GM12878 (cell line): ENCODE measurements around the gene BFSP2. TPM values are rescaled to one million over a fixed set of nuclear protein-coding genes. Genes with fewer than 3 reads are reported as not detected.

Experiments used
- BHLHE40 ChIP-seq, 2 experiments: fragments of 450-650 bp in 1 of 2; IDR thresholded peaks; 2 replicates each; pipeline ENCODE4 v1.6.1; 2011 to 2017; ENCODE audit warnings: low read depth in 2 of 2, borderline replicate concordance in 1 of 2, improper control_type of control experiment in 1 of 2, low read length in 1 of 2, mild to moderate bottlenecking in 1 of 2
- CREB1 ChIP-seq: IDR thresholded peaks from 2 replicates; pipeline ENCODE4 v1.6.1; 2012; ENCODE audit warnings: low read depth, mild to moderate bottlenecking, inconsistent platforms
- DPF2 ChIP-seq: fragments of 450-650 bp; IDR thresholded peaks from 2 replicates; pipeline ENCODE4 v1.6.1; 2017; ENCODE audit warnings: mild to moderate bottlenecking
- EED ChIP-seq: sonication (generic); IDR thresholded peaks from 2 replicates; pipeline ENCODE4 v1.6.1; 2016; ENCODE audit warnings: antibody characterized with exemption, low read depth
- GATAD2B ChIP-seq: fragments of 450-650 bp; conservative IDR thresholded peaks from 2 replicates; pipeline ENCODE4 v1.6.1; 2017; ENCODE audit warnings: low read depth, mild to moderate bottlenecking, moderate library complexity
- KAT2A ChIP-seq: conservative IDR thresholded peaks from 2 replicates; pipeline ENCODE4 v1.6.1; 2011; ENCODE audit warnings: low read depth, low read length; ENCODE audit not compliant: control insufficient read depth
- NFIC ChIP-seq: IDR thresholded peaks from 2 replicates; pipeline ENCODE4 v1.6.1; 2012; ENCODE audit warnings: low read depth, mild to moderate bottlenecking, inconsistent platforms, low read length, moderate library complexity
- NFYA ChIP-seq: IDR thresholded peaks from 2 replicates; pipeline ENCODE4 v1.6.1; 2011; ENCODE audit warnings: low read depth, mild to moderate bottlenecking, low read length, improper control_type of control experiment, borderline replicate concordance
- PAX5 ChIP-seq: IDR thresholded peaks from 2 replicates; pipeline ENCODE4 v1.6.1; 2011; ENCODE audit warnings: low read depth, low read length, borderline replicate concordance
- POLR2A ChIP-seq: IDR thresholded peaks from 2 replicates; pipeline ENCODE4 v1.6.1; 2011; ENCODE audit warnings: low read depth, mild to moderate bottlenecking, low read length
- POLR2AphosphoS5 ChIP-seq: IDR thresholded peaks from 2 replicates; pipeline ENCODE4 v1.6.1; 2011; ENCODE audit warnings: mild to moderate bottlenecking, low read length, inconsistent platforms
- RBBP5 ChIP-seq: fragments of 200-600 bp; sonication (generic); conservative IDR thresholded peaks from 2 replicates; pipeline ENCODE4 v1.6.1; 2016
- RUNX3 ChIP-seq: IDR thresholded peaks from 2 replicates; pipeline ENCODE4 v1.6.1; 2012; ENCODE audit warnings: low read length, inconsistent platforms
- SIN3A ChIP-seq: IDR thresholded peaks from 2 replicates; pipeline ENCODE4 v1.6.1; 2012; ENCODE audit warnings: low read depth, low read length, improper control_type of control experiment
- STAT3 ChIP-seq: IDR thresholded peaks from 2 replicates; pipeline ENCODE4 v1.6.1; 2011; ENCODE audit warnings: low read depth, low read length, improper control_type of control experiment
- WRNIP1 ChIP-seq: IDR thresholded peaks from 2 replicates; pipeline ENCODE4 v1.6.1; 2011; ENCODE audit warnings: low read depth, low read length, improper control_type of control experiment, borderline replicate concordance
- YBX1 ChIP-seq: fragments of 450-650 bp; IDR thresholded peaks from 2 replicates; pipeline ENCODE4 v1.6.1; 2016; ENCODE audit warnings: antibody characterized with exemption
- ZBED1 ChIP-seq: IDR thresholded peaks from 2 replicates; pipeline ENCODE4 v1.6.1; 2016; ENCODE audit warnings: borderline replicate concordance
- polyA plus RNA-seq, 11 experiments: library from polyadenylated mRNA; depleted of rRNA in 4 of 11; unstranded in 6 of 11; stranded (reverse) in 5 of 11; fragments of >200 nt; fragmentation: Nextera tagmentation in 4 of 11; fragmentation: Illumina TruSeq in 1 of 11; extraction: Ambion mirVana in 4 of 11; extraction: Trizol in 1 of 11; gene quantifications; 1 replicate in 1 of 11; 2 replicates in 10 of 11; pipeline versions ENCODE4 v1.2.1 to v1.2.3, GENCODE V29; 2011 to 2016; ENCODE audit warnings: inconsistent platforms in 2 of 11, missing spikeins in 2 of 11, low read depth in 1 of 11
- total RNA-seq, 4 experiments: library from RNA; depleted of rRNA in 3 of 4; stranded (reverse); fragments of >200 nt in 3 of 4; fragmentation: Illumina TruSeq in 1 of 4; extraction: Trizol in 1 of 4; gene quantifications; 2 replicates each; pipeline versions ENCODE4 v1.2.1 to v1.2.3, GENCODE V29; 2013 to 2021
- TF ChIP-seq, protein P1 (sequence below): fragments of 450-650 bp; formaldehyde crosslinking; IDR thresholded peaks from 2 replicates; pipeline ENCODE4 v1.4.0; 2022; ENCODE audit warnings: mild to moderate bottlenecking, moderate library complexity
- TF ChIP-seq, protein P2 (sequence below): fragments of 450-650 bp; IDR thresholded peaks from 2 replicates; pipeline ENCODE4 v1.6.1; 2018; ENCODE audit warnings: borderline replicate concordance, mild to moderate bottlenecking; ENCODE audit not compliant: partially characterized antibody
- TF ChIP-seq, protein P3 (sequence below): fragments of 450-650 bp; IDR thresholded peaks from 2 replicates; pipeline ENCODE4 v1.6.1; 2016; ENCODE audit warnings: mild to moderate bottlenecking
- TF ChIP-seq, protein P4 (sequence below): IDR thresholded peaks from 2 replicates; pipeline ENCODE4 v1.6.1; 2011; ENCODE audit warnings: low read depth, low read length, improper control_type of control experiment, borderline replicate concordance

BFSP2 gene
- total and polyA plus RNA-seq, 10 of the 15 experiments (the other 5 are each of a cell fraction or from before 2014, with no cell fraction given): 1.5 to 20.4 (median 7.3) TPM

DNA sequence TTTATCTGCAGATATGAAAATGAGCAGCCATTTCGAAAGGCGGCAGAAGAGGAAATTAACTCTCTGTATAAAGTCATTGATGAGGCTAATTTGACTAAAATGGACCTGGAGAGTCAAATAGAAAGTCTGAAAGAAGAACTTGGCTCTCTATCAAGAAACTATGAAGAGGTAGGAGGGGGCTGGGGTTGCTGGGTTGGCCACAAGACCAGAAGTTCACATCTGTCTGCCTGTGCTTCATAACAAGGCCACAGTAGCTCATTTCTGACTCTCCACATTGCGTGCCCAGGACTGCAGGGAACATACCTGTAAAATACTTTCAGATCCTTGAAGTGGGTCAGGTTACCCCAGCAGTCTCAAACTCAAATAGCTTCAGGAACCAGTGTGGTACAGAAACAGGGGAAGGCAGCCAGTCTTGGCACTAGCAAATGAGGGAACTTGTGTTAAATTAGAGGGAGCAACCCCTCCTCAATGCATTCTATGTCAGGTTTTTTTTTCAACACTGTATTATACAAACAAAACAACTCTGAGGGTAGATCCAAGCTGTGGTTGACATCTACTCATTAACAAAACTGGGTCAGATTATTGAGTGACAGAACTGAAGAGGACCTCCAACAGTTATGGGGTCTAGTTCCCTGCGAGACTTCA, 48.7 kb downstream of the BFSP2 start (continued):
- no peak for TF ChIP-seq WRNIP1
- TF ChIP-seq GATAD2B: 0 out of 2 replicates have a peak, but pooled peaks have one; percentile 59
- peak; percentile 44; the same call in 1 of the 2 replicates for TF ChIP-seq POLR2AphosphoS5
- TF ChIP-seq RBBP5: no peak
- peak; percentile 97 for TF ChIP-seq NFIC
- no peak for TF ChIP-seq NFYA
- TF ChIP-seq, protein P1, sequence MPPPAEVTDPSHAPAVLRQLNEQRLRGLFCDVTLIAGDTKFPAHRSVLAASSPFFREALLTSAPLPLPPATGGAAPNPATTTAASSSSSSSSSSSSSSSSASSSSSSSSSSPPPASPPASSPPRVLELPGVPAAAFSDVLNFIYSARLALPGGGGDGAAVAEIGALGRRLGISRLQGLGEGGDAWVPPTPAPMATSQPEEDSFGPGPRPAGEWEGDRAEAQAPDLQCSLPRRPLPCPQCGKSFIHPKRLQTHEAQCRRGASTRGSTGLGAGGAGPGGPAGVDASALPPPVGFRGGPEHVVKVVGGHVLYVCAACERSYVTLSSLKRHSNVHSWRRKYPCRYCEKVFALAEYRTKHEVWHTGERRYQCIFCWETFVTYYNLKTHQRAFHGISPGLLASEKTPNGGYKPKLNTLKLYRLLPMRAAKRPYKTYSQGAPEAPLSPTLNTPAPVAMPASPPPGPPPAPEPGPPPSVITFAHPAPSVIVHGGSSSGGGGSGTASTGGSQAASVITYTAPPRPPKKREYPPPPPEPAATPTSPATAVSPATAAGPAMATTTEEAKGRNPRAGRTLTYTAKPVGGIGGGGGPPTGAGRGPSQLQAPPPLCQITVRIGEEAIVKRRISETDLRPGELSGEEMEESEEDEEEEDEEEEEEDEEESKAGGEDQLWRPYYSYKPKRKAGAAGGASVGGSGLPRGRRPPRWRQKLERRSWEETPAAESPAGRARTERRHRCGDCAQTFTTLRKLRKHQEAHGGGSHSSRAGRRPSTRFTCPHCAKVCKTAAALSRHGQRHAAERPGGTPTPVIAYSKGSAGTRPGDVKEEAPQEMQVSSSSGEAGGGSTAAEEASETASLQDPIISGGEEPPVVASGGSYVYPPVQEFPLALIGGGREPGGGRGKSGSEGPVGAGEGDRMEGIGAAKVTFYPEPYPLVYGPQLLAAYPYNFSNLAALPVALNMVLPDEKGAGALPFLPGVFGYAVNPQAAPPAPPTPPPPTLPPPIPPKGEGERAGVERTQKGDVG (CRISPR knock-in tag): no peak
- TF ChIP-seq PAX5: peak; percentile 93
- no peak for TF ChIP-seq KAT2A
- TF ChIP-seq YBX1: no peak
- no peak for TF ChIP-seq SIN3A
- TF ChIP-seq, protein P2, sequence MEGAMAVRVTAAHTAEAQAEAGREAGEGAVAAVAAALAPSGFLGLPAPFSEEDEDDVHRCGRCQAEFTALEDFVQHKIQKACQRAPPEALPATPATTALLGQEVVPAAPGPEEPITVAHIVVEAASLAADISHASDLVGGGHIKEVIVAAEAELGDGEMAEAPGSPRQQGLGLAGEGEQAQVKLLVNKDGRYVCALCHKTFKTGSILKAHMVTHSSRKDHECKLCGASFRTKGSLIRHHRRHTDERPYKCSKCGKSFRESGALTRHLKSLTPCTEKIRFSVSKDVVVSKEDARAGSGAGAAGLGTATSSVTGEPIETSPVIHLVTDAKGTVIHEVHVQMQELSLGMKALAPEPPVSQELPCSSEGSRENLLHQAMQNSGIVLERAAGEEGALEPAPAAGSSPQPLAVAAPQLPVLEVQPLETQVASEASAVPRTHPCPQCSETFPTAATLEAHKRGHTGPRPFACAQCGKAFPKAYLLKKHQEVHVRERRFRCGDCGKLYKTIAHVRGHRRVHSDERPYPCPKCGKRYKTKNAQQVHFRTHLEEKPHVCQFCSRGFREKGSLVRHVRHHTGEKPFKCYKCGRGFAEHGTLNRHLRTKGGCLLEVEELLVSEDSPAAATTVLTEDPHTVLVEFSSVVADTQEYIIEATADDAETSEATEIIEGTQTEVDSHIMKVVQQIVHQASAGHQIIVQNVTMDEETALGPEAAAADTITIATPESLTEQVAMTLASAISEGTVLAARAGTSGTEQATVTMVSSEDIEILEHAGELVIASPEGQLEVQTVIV: peak; percentile 25
- TF ChIP-seq, protein P3, sequence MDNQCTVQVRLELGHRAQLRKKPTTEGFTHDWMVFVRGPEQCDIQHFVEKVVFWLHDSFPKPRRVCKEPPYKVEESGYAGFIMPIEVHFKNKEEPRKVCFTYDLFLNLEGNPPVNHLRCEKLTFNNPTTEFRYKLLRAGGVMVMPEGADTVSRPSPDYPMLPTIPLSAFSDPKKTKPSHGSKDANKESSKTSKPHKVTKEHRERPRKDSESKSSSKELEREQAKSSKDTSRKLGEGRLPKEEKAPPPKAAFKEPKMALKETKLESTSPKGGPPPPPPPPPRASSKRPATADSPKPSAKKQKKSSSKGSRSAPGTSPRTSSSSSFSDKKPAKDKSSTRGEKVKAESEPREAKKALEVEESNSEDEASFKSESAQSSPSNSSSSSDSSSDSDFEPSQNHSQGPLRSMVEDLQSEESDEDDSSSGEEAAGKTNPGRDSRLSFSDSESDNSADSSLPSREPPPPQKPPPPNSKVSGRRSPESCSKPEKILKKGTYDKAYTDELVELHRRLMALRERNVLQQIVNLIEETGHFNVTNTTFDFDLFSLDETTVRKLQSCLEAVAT: peak; percentile 73; the same call in 1 of the 2 replicates
- peak; percentile 86; the same call in 1 of the 2 replicates for TF ChIP-seq STAT3
- TF ChIP-seq BHLHE40 (IDR thresholded peaks at IDR 0.05; ENCODE audit: borderline replicate concordance in 1 of 2, low read depth in 2 of 2, low read length in 1 of 2): peak; percentile 59 to 71; a peak in 3 of 4 replicates
- 0 out of 2 replicates have a peak, but pooled peaks have one; percentile 56 for TF ChIP-seq POLR2A
- peak; percentile 95 for TF ChIP-seq RUNX3
- TF ChIP-seq ZBED1: peak; percentile 73; the same call in 1 of the 2 replicates
- peak; percentile 79 for TF ChIP-seq CREB1
- peak; percentile 93 for TF ChIP-seq DPF2
- TF ChIP-seq EED: peak; percentile 90
- TF ChIP-seq, protein P4, sequence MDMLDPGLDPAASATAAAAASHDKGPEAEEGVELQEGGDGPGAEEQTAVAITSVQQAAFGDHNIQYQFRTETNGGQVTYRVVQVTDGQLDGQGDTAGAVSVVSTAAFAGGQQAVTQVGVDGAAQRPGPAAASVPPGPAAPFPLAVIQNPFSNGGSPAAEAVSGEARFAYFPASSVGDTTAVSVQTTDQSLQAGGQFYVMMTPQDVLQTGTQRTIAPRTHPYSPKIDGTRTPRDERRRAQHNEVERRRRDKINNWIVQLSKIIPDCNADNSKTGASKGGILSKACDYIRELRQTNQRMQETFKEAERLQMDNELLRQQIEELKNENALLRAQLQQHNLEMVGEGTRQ: no peak
